ENCODE data around the gene ASPDH. TPM values are rescaled to one million over a fixed set of nuclear protein-coding genes. Genes with fewer than 3 reads are reported as not detected.

Gene ASPDH
- total and polyA plus RNA-seq, 2 of the 13 experiments (the other 11 are each of a cell fraction or from before 2014, with no cell fraction given) = 2.2 to 3.3 TPM

- no peaks in the 10 kb centered on the region for H3K36me3 ChIP-seq (replicated peaks in 1 of 2; ENCODE audit: control insufficient read depth in 1 of 2, insufficient read depth in 2 of 2, low read length in 2 of 2)
- H3K4me3 ChIP-seq (replicated peaks in 1 of 3; ENCODE audit: insufficient read depth in 1 of 3, low read depth in 2 of 3, low read length in 3 of 3) = no peak overlapping the region
- intact Hi-C loops (cut with micrococcal nuclease; ENCODE audit: unreplicated experiment) (no loop called here), in situ Hi-C loops (cut with HindIII; ENCODE audit: extremely low pct_ligation_motif_present, low pct_unique_long_range_greater_than_20kb) (no loop called here)
- H3K9ac ChIP-seq (ENCODE audit: insufficient read depth, low read depth, low read length) = no peak overlapping the region
- H3K27me3 ChIP-seq (ENCODE audit: control insufficient read depth in 1 of 2, insufficient read depth in 2 of 2, low read length in 2 of 2) = peaks cover 4 to 44% of the 10 kb centered on the region in 2 experiments; a peak in 4 of 5 replicates
- WGBS (ENCODE audit: low lambda C conversion rate) = 7% methylated on average over 19 of the region's 22 CpGs
- ATAC-seq (no peak), FAIRE-seq (no peak), DNase-seq (ENCODE audit: low spot score) (no peak)
- CTCF ChIA-PET (ENCODE audit: low intra/inter-chr PET ratio, low total read pairs) = no interaction called here
- peaks cover 7% of the 10 kb centered on the region for H3K4me1 ChIP-seq (ENCODE audit: insufficient read depth, low read length)
- BruUV-seq (replicated peaks) = no TSS peak
- H3K79me2 ChIP-seq (ENCODE audit: insufficient read depth, low read length) = no peaks in the 10 kb centered on the region
- H3K4me2 ChIP-seq (ENCODE audit: low read depth, low read length) = no peak overlapping the region
- H4K20me1 ChIP-seq (ENCODE audit: insufficient read depth, low read length) = no peaks in the 10 kb centered on the region
- no peak for TF ChIP-seq MED8 (CRISPR knock-in tag; IDR thresholded peaks at IDR 0.05; ENCODE audit: insufficient replicate concordance)
- TF ChIP-seq ZFP62 (CRISPR knock-in tag; IDR thresholded peaks at IDR 0.05) = no peak
- no peak for TF ChIP-seq MZF1 (CRISPR knock-in tag; IDR thresholded peaks at IDR 0.05; ENCODE audit: borderline replicate concordance)
- no peak for TF ChIP-seq NFE2L2 (IDR thresholded peaks at IDR 0.05; ENCODE audit: low read length)
- TF ChIP-seq ELF3 (CRISPR knock-in tag; IDR thresholded peaks at IDR 0.05) = no peak
- TF ChIP-seq, protein P1, sequence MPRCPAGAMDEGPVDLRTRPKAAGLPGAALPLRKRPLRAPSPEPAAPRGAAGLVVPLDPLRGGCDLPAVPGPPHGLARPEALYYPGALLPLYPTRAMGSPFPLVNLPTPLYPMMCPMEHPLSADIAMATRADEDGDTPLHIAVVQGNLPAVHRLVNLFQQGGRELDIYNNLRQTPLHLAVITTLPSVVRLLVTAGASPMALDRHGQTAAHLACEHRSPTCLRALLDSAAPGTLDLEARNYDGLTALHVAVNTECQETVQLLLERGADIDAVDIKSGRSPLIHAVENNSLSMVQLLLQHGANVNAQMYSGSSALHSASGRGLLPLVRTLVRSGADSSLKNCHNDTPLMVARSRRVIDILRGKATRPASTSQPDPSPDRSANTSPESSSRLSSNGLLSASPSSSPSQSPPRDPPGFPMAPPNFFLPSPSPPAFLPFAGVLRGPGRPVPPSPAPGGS (CRISPR knock-in tag; IDR thresholded peaks at IDR 0.05) = no peak
- H3K9me3 ChIP-seq (ENCODE audit: low read length) = no peaks in the 10 kb centered on the region
- no peak overlapping the region for H2AFZ ChIP-seq (ENCODE audit: low read length)
- H3K27ac ChIP-seq (ENCODE audit: extremely low read length, insufficient read depth, low read length) = no peak overlapping the region
- POLR2A ChIA-PET = no interaction called here
These were observed 38.0 kb upstream of the ASPDH start for GRCh38 chr19:50551715-50552187.

DNA sequence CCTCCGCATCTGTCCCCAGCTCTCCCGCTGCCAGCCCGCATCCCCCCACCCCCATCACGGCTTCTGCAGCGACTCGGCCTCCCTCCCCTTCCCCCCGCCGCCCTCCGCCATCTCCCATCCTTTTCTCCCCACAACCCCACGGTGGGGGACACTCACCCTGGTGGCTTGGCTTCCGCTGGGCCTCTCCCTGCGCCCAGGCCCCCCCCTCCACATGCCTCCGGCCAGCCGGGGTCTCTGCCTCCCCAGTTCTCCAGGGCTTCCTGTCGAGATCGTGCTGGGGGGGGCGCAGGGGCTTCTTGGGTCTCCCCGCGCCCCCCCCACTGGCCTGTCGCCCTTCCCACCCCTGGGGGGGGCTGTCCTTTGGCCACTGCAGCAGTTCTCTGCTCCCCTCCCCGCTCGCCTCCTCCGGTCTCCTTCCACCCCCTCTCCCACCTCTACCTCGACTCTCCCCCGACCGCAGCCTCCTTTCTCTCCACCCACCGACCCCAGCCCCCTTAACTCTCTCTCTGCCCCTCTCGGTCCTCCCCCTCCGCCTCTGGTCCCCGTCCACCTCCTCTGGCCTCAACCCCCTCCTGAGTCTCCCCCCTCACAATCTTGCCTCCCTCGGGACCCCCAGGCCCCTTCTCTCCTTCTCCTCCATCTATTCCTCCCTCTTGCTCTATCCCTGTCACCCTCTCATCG lies 37.5 kb upstream of the ASPDH start:
- Histone ChIP-seq H2AFZ (ENCODE audit: low read length) (no peak overlapping the region), H3K4me1 (ENCODE audit: insufficient read depth, low read length) (peaks cover 1% of the 10 kb centered on the region; the same call in 1 of the 2 replicates), H3K27ac (ENCODE audit: extremely low read length, insufficient read depth, low read length) (no peak overlapping the region), H3K4me3 (replicated peaks in 1 of 3; ENCODE audit: insufficient read depth in 1 of 3, low read depth in 2 of 3, low read length in 3 of 3) (no peak overlapping the region), H3K79me2 (ENCODE audit: insufficient read depth, low read length) (no peaks in the 10 kb centered on the region), H3K9me3 (ENCODE audit: low read length) (no peaks in the 10 kb centered on the region), H4K20me1 (ENCODE audit: insufficient read depth, low read length) (no peaks in the 10 kb centered on the region), H3K36me3 (replicated peaks in 1 of 2; ENCODE audit: control insufficient read depth in 1 of 2, insufficient read depth in 2 of 2, low read length in 2 of 2) (no peaks in the 10 kb centered on the region), H3K27me3 (ENCODE audit: control insufficient read depth in 1 of 2, insufficient read depth in 2 of 2, low read length in 2 of 2) (peaks cover 4 to 44% of the 10 kb centered on the region in 2 experiments; a peak in 4 of 5 replicates), H3K4me2 (ENCODE audit: low read depth, low read length) (no peak overlapping the region), H3K9ac (ENCODE audit: insufficient read depth, low read depth, low read length) (no peak overlapping the region)
- 19% methylated on average over 32 of the region's 32 CpGs for WGBS (ENCODE audit: low lambda C conversion rate)
- ATAC-seq (no peak), DNase-seq (ENCODE audit: low spot score) (no peak), FAIRE-seq (no peak)
- intact Hi-C loops (cut with micrococcal nuclease; ENCODE audit: unreplicated experiment) (no loop called here), in situ Hi-C loops (cut with HindIII; ENCODE audit: extremely low pct_ligation_motif_present, low pct_unique_long_range_greater_than_20kb) (no loop called here)
- ChIA-PET CTCF (ENCODE audit: low intra/inter-chr PET ratio, low total read pairs) (no interaction called here), POLR2A (no interaction called here)
- no TSS peak for BruUV-seq (replicated peaks)
- TF ChIP-seq AHR (CRISPR knock-in tag; IDR thresholded peaks at IDR 0.05) (no peak), HNRNPH1 (optimal IDR thresholded peaks at IDR 0.05; ENCODE audit: low read depth, low read length) (no peak), KMT2A (CRISPR knock-in tag; IDR thresholded peaks at IDR 0.05) (no peak), WIZ (CRISPR knock-in tag; IDR thresholded peaks at IDR 0.05) (no peak), MAX (IDR thresholded peaks at IDR 0.05) (no peak), POLR2AphosphoS2 (IDR thresholded peaks at IDR 0.05; ENCODE audit: low read depth, low read length) (no peak), MED13 (CRISPR knock-in tag; IDR thresholded peaks at IDR 0.05) (no peak), THAP11 (CRISPR knock-in tag; IDR thresholded peaks at IDR 0.05) (no peak)
